SK-N-MC (cell line): ENCODE results near the gene ADARB1.

Experiments
- DNase-seq: peaks from one replicate; pipeline ENCODE4 v3.0.0-alpha.2; 2011; ENCODE audit warnings: low read depth, low spot score
- H3K27ac ChIP-seq: fragments of 200-600 bp; sonication (generic); 2 replicates; pipeline ENCODE4 v1.5.1; 2016; ENCODE audit warnings: mixed run types
- H3K36me3 ChIP-seq: fragments of 200-600 bp; sonication (generic); 2 replicates; pipeline ENCODE4 v1.6.1; 2017; ENCODE audit warnings: antibody characterized with exemption, low read length, mixed read lengths; ENCODE audit not compliant: insufficient read depth
- H3K4me3 ChIP-seq: fragments of 200-600 bp; sonication (generic); 2 replicates; pipeline ENCODE4 v1.5.1; 2016
- H3K9ac ChIP-seq: fragments of 200-600 bp; sonication (generic); 2 replicates; pipeline ENCODE4 v1.8.0; 2017; ENCODE audit warnings: mixed run types, mixed read lengths; ENCODE audit not compliant: insufficient read length
- H3K9me3 ChIP-seq: fragments of 200-600 bp; sonication (generic); 2 replicates; pipeline ENCODE4 v1.6.1; 2017; ENCODE audit warnings: low read depth, mild to moderate bottlenecking, antibody characterized with exemption, low read length, moderate library complexity, mixed read lengths
- EZH2 ChIP-seq: fragments of 200-600 bp; sonication (generic); IDR thresholded peaks from one replicate; pipeline ENCODE4 v1.6.1; 2017; ENCODE audit warnings: antibody characterized with exemption
- FOXP2 ChIP-seq: optimal IDR thresholded peaks from 2 replicates; pipeline ENCODE3; 2011; ENCODE audit warnings: mild to moderate bottlenecking, moderate library complexity; ENCODE audit not compliant: insufficient read depth; ENCODE audit errors: extremely low read length, control extremely low read depth
- POLR2AphosphoS5 ChIP-seq: IDR thresholded peaks from 2 replicates; pipeline ENCODE4 v1.6.1; 2012; ENCODE audit warnings: mild to moderate bottlenecking, low read depth, low read length, borderline replicate concordance

The ADARB1 gene

DNA sequence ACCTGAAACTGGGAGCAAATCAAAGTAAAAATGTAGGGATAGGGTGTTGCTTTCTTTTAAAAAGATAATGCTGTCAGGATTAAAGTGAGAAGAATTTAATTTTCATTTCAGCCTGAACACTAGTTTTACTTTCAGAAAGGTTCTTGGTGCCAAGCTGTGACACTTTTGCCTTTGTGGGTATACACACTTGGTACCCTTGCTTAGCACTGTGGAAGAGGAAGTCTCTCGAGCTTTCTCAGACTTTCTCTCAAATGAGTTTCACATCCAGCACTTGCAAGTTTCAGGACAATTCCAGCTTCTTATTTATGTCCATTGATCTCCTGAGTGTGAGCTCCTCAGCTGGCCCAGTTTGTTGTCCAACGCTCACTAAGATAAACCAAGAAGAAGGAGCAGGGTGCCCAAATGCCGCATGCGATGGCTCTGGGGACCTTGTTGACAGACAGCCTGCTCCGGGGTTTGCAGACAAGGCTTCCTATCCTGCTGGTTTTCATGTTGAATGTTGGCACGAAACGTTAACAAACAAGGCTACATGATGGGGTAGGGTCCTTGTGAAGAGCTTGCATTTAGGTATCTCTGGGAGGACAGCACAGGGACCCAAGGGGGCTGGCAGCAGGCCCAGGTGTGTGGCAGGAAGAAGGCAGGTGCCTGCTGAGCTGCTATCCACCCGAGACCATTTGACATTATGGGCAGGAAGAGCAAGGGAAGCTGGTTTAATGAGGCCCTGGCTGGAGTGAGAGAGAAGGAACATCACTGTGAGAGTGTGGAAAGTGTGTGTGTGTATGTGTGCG lies 133.7 kb downstream of the ADARB1 start:
- no peak overlapping the region for H3K9ac ChIP-seq
- DNase-seq: no peak
- H3K36me3 ChIP-seq: peaks cover 12% of the 10 kb centered on the region; the same call in 1 of the 2 replicates
- no peaks in the 10 kb centered on the region for H3K9me3 ChIP-seq
- no peak for TF ChIP-seq POLR2AphosphoS5
- TF ChIP-seq FOXP2: no peak
- no peak for TF ChIP-seq EZH2
- H3K27ac ChIP-seq: no peak overlapping the region
- H3K4me3 ChIP-seq: no peak overlapping the region

DNA sequence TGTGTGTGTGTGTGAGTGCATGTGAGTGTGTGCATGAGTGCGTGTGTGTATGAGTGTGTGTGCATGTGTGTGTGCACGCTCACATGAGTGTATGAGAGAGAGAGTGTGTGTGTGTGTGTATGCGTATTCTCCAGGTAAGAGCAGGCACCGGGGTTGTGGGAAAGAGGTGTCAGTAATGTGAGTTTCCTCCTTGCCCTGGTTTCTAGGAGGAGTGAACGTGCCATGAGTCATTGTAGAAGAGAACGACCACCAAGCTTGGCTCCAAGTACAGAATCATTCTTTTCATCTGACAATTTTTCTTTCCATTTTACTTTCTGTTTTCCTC lies 134.2 kb downstream of the ADARB1 start:
- no peak overlapping the region for H3K4me3 ChIP-seq
- peaks cover 14% of the 10 kb centered on the region for H3K36me3 ChIP-seq
- H3K9ac ChIP-seq: no peak overlapping the region
- DNase-seq: no peak
- H3K9me3 ChIP-seq: no peaks in the 10 kb centered on the region
- H3K27ac ChIP-seq: no peak overlapping the region
- no peak for TF ChIP-seq POLR2AphosphoS5
- TF ChIP-seq EZH2: no peak
- TF ChIP-seq FOXP2: no peak

DNA sequence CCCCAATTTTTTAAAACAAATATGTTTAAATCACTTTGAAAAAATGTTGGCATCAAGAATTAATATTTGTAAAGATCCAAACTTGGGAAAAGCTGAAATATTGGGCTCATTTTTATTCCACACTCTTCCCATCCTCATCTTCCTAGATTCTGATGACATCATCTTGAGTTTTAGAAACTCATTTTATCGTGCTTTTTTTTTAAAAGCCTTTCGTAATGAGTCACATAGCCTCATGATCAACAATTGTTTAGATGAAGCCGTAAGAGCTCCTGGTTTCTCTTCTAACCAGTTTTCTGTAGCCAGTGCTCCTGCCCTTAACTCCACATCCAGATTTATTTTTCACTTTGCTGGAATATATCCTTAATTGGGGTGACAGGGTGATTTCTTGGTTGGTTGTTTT lies 134.7 kb downstream of the ADARB1 start:
- Histone ChIP-seq H3K27ac (no peak overlapping the region), H3K4me3 (no peak overlapping the region), H3K9ac (no peak overlapping the region), H3K36me3 (peaks cover 15% of the 10 kb centered on the region), H3K9me3 (no peaks in the 10 kb centered on the region)
- DNase-seq: no peak
- no peak for TF ChIP-seq FOXP2
- no peak for TF ChIP-seq EZH2
- TF ChIP-seq POLR2AphosphoS5: no peak

DNA sequence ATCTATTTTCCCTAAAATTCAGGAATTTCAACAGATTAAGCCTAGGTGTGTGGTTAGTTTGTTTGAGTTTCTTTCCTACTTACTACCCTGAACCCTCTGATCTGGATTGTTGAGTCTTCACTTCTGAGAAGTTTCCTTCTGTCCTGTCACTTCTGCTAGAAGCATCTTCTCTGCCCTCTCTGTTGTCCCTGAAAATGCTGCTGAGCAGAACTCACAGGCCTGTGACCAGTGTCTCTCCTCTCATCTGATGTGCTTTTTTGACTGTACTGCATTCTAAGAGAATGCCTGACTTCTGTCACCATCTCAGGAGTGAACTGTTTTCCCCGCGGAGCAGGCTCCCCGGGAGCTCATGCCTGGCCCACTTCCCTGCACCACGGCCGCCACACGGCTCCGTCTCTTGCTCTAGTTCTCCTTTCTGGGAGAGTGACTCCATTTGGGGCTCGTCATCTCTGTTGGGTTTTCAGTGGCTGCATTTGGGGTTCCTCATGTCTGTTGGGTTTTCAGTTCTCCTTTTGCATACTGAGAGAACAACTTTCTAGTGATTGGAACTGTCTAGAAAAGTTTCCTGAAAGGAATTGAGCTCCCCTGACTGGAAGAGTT lies 135.4 kb downstream of the ADARB1 start:
- Histone ChIP-seq H3K4me3 (no peak overlapping the region), H3K27ac (no peak overlapping the region), H3K36me3 (peaks cover 9% of the 10 kb centered on the region), H3K9me3 (no peaks in the 10 kb centered on the region), H3K9ac (no peak overlapping the region)
- no peak for DNase-seq
- TF ChIP-seq FOXP2: no peak
- TF ChIP-seq POLR2AphosphoS5: no peak
- no peak for TF ChIP-seq EZH2

DNA sequence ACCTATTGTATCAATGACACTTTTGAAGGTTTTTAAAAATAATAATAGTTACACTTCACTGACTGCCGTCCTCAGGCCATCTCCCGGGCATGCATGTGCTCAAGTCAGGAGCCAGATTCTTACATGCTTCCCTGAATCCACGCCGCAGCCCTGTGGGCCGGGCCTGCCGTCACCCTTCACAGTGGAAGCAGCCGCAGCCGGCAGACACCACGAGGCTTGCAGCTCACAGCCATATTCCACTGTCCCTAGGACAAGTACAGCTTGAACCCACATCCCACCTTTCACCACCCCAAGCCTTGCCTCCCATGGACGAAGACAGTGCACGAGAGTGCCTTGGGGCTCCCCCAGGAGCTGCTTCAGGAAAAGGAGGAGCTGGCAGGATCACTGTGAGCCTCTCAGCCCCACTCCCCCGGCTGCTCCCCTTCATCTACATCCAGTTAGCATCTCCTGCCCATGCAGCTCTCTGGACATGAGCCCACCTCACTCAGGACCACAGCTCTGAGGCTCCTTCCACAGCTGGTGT lies 136.1 kb downstream of the ADARB1 start:
- Histone ChIP-seq H3K36me3 (peaks cover 8% of the 10 kb centered on the region), H3K9me3 (no peaks in the 10 kb centered on the region), H3K27ac (no peak overlapping the region), H3K4me3 (no peak overlapping the region), H3K9ac (no peak overlapping the region)
- DNase-seq: no peak
- TF ChIP-seq EZH2: no peak
- no peak for TF ChIP-seq POLR2AphosphoS5
- TF ChIP-seq FOXP2: no peak

DNA sequence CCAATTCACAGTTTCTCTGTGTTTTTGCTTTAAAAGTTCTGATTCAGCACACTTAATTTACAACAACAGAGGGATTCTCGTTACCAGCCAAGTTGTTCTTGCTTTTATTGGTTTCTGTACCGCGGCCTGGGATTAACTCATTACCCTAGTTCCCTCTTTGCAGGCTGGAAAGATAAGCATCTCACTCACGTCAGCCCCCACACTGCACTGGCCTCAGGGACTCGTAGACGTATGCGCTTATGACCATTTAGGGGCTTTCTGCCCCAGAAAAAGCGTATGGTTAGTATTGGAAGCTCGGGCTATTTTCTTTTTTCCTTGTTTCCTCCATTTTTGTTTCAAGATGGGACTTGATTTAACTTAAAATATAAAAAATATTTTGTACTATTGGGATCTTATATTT lies 137.3 kb downstream of the ADARB1 start:
- no peak overlapping the region for H3K27ac ChIP-seq
- no peak for DNase-seq
- TF ChIP-seq FOXP2: no peak
- no peak for TF ChIP-seq POLR2AphosphoS5
- TF ChIP-seq EZH2: no peak

DNA sequence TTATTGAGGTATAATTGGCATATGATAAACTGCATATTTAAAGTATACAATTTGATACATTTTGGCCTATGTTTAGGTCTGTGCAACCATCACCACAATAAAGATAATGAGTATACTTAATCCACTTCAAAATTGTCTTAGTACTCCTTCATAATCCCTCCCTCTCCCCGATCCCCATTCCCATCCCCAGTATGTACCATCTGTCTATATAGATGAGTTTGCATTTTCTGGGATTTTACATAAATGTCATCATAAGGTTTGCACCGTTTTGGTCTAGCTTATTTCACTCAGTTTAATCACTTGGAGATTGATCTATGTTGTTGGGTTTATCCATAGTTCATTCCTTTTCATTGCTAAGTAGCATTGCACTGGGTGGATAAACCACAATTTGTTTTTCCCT lies 139.0 kb downstream of the ADARB1 start:
- Histone ChIP-seq H3K9ac (no peak overlapping the region), H3K4me3 (no peak overlapping the region), H3K27ac (no peak overlapping the region), H3K36me3 (peaks cover 23% of the 10 kb centered on the region), H3K9me3 (peaks cover 3% of the 10 kb centered on the region)
- no peak for DNase-seq
- TF ChIP-seq FOXP2 (no peak), POLR2AphosphoS5 (no peak), EZH2 (no peak)

More for the DNA sequence above, 137.3 kb downstream of the ADARB1 start:
- H3K9ac ChIP-seq: no peak overlapping the region
- no peak overlapping the region for H3K4me3 ChIP-seq
- peaks cover 2% of the 10 kb centered on the region for H3K9me3 ChIP-seq
- peaks cover 11% of the 10 kb centered on the region for H3K36me3 ChIP-seq

DNA sequence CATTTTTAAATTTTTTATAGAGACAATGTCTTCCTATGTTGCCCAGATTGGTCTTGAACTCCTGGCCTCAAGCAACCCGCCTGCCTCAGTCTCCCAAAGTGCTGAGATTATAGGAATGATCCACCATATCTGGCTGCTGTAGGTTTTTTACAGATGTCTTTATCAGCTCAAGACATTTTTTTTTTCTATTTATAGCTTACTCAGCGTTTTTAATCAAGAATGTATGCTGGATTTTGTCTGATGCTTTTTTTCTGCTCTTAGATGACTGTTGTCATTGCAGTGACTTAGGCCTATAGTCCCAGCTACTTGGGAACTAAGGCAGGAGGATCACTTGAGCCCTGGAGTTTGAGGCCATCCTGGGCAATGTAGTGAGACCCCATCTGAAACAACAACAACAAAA lies 140.8 kb downstream of the ADARB1 start:
- TF ChIP-seq EZH2 (no peak), POLR2AphosphoS5 (no peak), FOXP2 (no peak)
- no peak overlapping the region for H3K27ac ChIP-seq
- H3K9me3 ChIP-seq: peaks cover 3% of the 10 kb centered on the region
- no peak overlapping the region for H3K9ac ChIP-seq
- peaks cover 25% of the 10 kb centered on the region for H3K36me3 ChIP-seq
- no peak for DNase-seq
- H3K4me3 ChIP-seq: no peak overlapping the region
